MM.1S (cell line): ENCODE measurements around the gene ZNF672.

Experiments
- CTCF ChIP-seq: fragments of 300-600 bp; sonication (generic); IDR thresholded peaks from 2 replicates; pipeline ENCODE4 v1.5.1; 2016; ENCODE audit warnings: antibody characterized with exemption, low read length, mixed read lengths
- EZH2 ChIP-seq: fragments of 300-600 bp; sonication (generic); optimal IDR thresholded peaks from 2 replicates; pipeline ENCODE3; 2017; ENCODE audit warnings: low read depth, mild to moderate bottlenecking, antibody characterized with exemption, low read length, mixed read lengths

- TF ChIP-seq CTCF (no peak), EZH2 (no peak)
These were observed 17.6 kb downstream of the ZNF672 start for GRCh38 chr1:248855580-248855979.
